ENCODE measurements around the gene NSUN4.
"Not testable (repeated sequence)": the region's sequence is repeated elsewhere in the genome, so short reads cannot be mapped to it uniquely, and the experiment has no call there.

- not testable (repeated sequence) for TF ChIP-seq CTCF (IDR thresholded peaks at IDR 0.05); POLR2AphosphoS5 (IDR thresholded peaks at IDR 0.05; ENCODE audit: low read depth, low read length); TCF7L2 (IDR thresholded peaks at IDR 0.05; ENCODE audit: low read depth, low read length); REST (IDR thresholded peaks at IDR 0.05; ENCODE audit: insufficient read depth in 1 of 2, low read depth in 2 of 2, low read length in 1 of 2); SIN3A (IDR thresholded peaks at IDR 0.05; ENCODE audit: borderline replicate concordance, insufficient read depth, low read depth, low read length)
Measured at GRCh38 chr1:46319301-46319700, 21.3 kb upstream of the NSUN4 start.
